HG02610 (cell line): ENCODE results near the gene CFAP161.

ENCODE experiments used
- ATAC-seq: cut with Tn5 transposase; IDR thresholded peaks from one replicate; pipeline ENCODE4 v1.9.1; 2021; ENCODE audit warnings: mild to moderate bottlenecking, moderate library complexity; ENCODE audit not compliant: unreplicated experiment

Gene CFAP161, protein sequence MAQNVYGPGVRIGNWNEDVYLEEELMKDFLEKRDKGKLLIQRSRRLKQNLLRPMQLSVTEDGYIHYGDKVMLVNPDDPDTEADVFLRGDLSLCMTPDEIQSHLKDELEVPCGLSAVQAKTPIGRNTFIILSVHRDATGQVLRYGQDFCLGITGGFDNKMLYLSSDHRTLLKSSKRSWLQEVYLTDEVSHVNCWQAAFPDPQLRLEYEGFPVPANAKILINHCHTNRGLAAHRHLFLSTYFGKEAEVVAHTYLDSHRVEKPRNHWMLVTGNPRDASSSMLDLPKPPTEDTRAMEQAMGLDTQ

DNA sequence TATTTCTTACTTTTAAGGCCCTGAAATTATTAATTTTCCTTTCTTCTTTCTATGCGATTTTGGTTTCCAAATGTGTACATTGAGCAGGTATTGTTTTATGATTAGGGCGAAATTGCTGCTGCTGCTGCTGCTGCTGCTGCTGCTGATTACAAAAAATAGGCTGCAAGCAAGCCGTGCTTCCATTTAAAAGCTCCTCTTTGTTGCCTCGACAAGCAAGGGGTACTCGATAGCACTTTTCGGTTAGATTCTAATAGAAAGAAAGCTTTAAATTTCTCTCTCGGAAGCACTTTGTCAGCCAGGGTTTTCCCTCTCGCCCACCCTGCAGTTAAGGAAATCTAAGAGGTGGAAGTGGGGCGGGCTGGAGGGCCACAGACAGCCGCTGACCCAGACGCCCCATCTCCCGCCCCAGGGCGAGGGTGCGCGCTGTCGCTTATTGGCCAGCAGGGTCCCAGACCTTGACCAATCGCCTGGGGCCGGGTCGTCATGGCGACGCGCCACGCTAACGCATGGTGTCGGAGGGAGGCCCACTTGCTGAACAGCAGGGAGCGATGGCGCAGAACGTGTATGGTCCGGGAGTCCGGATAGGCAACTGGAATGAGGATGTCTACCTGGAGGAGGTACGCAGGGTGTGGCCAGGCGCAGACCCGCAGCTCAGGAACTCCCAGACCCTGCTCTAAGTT is at the start of gene CFAP161:
CFAP161 (plus strand) TSS at position 489 of the 680 bp plus-strand sequence; CDS start at position 549, 60 bp downstream.
- ATAC-seq, result no peak

DNA sequence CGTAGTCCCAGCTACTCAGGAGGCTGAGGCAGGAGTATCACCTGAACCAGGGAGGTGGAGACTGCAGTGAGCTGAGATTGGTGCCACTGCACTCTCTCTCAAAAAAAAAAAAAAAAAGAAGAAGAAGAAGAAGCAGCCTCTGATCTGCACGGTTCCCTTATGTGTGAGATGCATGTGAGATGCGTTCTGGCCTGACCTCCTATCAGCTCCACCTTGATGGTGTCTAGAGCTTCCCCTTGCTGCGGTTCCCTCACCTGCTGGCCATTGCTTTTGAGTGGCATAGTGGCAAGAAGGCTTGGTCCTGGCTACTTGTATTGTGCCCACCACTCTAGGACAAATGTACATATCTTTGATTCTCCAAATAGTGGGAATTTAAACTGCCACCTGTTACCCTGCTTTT is 49.4 kb upstream of the CFAP161 start:
- ATAC-seq, result no peak

DNA sequence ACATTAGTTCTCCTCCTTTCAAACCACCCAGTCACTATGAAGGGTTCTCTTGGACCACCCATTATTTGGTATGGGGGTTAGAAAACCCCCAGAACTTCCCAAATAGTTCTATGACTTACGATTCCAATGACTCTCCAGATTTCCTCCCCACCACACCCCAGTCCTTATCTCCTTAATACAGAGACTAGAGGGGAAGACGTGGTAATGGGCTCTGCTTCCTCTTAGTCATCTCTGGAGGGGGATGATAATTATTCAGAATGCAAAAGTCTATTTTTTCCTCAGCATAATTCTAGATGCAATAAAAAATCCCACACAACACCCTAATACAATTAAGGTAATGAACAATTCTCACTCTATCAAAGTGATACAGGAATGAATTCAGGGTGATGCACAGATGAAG is 48.9 kb upstream of the CFAP161 start:
- ATAC-seq, result no peak

DNA sequence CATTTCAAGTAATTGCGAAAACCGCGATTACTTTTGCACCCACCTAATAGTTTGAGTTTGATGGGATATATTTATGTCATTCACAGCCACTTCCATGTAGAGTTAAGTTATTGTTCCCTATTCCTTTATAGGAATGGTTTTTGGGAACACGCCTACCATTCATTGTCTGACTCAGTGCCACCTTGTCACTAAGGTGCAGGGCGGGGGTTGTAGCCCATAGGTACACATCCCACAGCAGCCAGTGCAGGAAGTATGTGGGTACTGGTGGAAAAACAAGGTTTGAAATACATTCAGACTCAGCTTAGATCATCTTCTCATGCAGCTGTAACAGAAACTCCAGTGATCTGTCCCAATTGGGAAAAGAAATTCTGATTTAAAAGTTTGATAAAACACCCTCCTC is 48.2 kb upstream of the CFAP161 start:
- ATAC-seq, result no peak

DNA sequence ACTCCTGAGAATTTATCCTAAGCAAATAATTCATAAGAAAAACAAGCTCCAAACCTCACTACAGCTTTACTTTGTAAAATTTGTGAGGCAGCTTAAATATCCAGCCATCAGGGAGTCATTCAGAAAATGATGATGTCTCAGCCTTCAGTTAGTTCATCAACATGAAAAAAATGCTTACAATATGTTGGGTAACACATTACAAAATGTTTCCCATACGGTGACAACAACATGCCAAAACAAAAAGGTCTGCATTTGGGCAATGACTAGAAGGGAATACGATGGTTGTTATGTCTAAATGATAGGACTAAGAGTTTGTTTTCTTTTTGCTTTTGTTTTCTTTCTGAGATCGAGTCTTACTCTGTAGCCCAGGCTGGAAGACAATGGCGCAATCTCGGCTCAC is 47.0 kb upstream of the CFAP161 start:
- no peak for ATAC-seq

DNA sequence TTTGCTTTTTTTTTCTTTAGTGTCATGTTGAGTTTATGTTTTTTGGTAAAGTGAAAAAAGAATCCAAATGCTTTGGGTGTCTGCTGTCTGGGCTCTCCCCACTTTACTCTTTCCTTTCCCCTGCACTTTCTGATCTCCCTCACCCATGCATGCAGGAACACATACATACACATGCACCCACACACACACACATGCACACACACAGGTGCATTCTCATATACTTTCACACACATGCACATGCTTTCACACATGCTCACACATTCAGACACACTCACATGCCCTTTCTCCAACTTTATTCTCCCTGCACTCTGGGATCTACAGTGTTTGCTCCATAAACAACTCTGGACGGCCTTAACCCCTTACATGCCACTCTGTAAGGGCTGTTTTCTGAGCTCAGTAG is 46.4 kb upstream of the CFAP161 start:
- ATAC-seq, result no peak

DNA sequence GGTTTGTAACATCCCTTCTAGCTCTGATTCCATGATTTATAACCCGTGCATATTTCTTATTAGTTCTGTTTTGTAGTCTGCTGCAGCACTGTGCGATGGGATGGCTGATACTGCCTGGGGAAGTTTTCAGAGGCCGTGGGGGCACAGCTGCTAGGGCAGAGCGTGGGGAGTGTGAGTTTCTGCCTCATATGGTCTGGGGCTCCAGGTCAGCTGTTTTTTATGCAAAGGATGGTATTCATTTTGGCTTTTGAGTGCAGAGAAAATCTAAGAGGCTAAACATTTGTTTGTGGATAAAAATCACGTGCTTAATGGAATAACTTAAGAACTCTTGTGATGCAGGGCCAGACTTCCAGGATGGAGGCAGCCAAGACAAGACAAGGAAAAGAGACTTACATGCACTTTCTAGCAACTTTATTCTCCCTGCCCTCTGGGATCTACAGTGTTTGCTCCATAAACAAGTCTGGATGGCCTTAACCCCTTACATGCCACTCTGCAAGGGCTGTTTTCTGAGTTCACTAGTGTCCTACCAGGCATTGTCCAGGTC is 45.5 kb upstream of the CFAP161 start:
- ATAC-seq, result no peak

DNA sequence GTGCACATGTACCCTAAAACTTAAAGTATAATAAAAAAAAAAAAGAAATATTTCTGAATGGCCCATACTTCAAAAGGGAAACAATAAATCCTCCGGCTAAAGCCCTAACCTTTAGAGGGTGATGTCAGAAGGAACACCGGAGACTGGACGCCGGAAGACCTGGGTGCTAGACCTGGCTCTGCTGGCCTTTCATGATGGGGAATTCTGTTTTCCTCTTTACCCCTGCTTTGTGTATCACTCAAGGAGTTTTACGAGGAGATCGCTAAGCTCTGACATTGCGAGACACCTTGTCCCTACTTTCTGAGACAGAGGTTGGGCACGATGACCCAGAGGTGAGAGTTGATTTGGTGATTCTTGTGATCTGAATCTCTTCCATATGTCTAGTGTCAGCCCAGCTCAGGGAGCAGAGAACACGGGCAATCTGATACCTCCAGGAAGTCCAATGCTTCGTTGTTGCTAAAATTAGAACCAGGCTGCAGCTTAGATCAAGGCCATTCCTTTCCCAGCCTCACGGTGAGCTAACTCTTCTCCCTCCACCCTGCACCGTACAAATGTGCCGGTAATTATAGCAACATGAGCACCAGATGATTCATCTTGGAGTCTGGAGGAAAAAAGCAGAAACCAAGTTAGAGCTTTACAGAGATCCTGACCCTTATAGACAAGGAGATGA is 42.0 kb upstream of the CFAP161 start:
- no peak for ATAC-seq

DNA sequence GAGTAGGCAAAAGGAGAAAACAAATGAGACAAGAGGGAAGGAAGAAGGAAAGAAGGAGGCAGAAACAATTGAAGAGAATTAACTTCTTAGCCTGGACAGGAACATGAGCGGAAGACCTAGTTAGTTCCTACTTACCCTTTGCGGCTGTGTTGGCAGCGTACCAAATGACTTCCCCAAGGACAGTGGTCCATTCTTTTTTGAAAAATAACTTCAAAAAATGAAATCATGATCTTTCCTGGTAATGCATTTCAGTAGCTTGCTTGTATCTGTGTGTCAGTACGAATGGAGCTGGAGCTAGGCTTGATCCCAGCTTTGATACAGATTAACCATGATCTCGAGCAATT is 41.5 kb upstream of the CFAP161 start:
- no peak for ATAC-seq

DNA sequence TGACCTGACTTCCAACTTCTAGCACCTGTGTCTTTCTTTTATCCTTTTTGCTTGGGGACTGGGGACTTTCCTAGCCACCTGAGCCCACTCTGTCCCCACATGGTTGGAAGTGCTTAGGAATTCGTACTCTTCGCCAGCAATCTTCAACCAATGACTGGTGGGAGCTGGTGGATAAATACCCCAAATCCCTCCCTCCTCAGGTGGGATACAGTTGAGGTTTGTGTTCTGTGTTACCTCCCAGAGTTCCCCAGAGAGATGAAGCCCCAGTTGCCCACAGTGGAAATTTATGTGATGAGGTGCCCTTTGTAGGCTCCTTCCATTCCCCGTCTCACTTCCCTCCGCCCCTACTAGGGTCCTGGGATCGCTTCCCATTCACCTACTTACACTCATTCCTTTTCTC is 40.1 kb upstream of the CFAP161 start:
- ATAC-seq, result no peak

DNA sequence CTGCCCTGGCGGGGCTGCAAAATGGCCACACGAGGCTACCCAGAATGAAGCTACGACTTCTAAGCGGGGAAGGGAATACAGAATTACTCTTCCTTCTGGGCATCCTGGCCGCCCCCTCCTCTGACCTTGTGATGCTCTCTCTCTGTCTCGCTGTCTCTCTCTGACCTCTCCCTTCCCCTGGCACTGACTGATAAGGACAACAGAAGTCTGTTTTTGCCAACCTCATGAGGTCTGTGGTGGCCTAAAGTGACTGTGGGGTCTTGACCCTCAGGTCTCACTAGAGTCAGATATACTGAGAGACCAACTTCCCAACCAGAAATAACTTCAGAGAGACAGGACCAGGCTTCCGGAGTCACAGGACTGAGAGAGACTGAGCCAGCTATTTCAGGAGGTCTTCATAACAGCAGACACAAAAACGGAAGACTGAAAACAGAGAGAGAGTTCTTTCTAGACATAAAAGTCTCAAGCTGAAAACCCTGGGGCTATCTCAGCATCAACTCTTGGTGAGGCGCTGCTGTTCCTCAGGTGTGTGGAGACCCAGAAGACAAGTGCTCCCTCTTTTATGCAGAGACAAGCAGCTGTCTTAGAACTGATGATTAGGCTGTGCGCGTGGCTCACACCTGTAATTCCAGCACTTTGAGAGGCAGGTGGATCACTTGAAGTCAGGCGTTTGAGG is 38.2 kb upstream of the CFAP161 start:
- no peak for ATAC-seq

DNA sequence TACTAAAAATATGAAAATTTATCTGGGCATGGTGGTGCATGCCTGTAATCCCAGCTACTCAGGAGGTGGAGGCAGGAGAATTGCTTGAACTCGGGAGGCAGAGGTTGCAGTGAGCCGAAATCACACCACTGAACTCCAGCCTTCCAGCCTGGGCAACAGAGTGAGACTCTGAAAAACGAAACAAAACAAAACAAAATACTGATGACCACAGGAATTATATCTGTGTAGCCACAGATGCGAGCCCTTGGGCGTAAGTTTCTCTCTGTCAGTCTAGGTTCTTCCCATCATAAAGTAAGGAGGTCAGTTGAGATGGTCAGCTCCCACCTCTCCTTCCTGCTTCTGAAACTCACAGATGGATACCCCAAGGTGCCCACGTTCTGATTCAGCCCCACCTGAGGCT is 37.7 kb upstream of the CFAP161 start:
- no peak for ATAC-seq

DNA sequence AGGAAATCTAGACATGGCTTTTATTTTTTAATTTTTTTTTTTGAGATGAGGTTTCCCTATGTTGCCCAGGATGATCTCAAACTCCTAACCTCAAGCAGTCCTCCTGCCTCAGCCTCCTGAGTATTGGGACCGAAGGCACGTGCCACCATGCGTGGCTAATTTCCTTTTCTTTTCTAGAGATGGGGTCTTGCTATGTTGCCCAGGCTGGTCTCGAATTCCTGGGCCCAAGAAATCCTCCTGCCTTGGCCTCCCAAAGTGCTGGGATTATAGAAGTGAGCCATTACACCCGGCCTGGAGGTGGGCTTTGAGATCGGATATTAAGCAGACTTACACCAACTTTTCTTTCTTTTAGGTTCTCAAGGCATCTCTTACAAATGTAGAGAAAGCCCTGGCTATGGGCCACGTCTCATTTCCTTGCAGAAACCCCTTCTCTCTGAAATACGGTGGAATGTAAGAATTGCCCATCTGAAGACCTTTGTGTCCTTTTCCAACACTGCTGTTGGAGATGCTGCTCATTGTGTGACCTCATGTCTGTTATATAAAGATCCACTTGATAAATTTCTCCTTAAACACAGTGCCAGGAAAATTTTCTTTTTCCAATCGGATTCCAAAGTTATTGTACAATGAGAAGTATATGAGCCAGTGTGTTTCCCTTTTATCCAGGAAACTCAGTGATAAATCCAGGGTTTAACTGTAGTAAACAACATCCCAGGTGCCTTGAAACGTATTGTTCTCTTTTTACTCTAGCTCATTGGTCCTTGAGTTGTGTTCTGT is 36.8 kb upstream of the CFAP161 start:
- no peak for ATAC-seq

DNA sequence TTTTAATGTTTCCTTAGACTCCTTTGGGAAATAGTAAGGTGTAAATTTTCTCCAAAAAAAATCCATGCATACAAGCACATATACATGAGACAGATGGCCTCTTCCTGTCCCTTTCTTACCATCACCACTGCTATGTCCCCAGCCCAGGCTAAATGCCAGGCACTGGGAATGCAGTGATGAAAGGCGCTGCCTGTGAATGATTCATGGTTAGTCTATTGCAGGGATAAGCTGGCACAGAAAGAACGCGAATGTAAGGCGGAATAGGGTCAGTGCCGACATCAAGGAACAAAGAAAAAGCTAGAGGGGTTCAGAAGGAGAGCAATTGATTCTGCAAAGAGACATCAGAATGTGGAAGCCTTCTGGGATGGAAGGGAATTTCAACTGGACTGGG is 36.2 kb upstream of the CFAP161 start:
- no peak for ATAC-seq

DNA sequence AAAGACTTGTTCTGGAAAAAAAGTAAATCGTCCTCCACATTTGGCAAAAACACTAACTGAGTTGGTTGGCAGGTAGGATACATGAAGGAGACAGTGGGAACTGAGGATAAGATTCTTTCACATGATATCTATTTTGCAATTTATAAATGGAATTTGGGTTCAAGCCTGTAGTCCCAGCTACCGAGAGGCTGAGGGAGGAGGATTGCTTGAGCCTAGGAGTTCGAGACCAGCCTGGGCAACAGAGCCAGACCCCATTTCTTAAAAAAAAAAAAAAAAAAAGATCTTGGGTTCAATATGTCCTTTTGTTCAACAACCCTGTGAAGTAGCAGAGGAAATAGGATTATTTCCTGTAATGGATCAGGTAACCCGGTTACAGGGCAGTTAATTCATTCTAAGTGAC is 35.7 kb upstream of the CFAP161 start:
- ATAC-seq, result no peak

DNA sequence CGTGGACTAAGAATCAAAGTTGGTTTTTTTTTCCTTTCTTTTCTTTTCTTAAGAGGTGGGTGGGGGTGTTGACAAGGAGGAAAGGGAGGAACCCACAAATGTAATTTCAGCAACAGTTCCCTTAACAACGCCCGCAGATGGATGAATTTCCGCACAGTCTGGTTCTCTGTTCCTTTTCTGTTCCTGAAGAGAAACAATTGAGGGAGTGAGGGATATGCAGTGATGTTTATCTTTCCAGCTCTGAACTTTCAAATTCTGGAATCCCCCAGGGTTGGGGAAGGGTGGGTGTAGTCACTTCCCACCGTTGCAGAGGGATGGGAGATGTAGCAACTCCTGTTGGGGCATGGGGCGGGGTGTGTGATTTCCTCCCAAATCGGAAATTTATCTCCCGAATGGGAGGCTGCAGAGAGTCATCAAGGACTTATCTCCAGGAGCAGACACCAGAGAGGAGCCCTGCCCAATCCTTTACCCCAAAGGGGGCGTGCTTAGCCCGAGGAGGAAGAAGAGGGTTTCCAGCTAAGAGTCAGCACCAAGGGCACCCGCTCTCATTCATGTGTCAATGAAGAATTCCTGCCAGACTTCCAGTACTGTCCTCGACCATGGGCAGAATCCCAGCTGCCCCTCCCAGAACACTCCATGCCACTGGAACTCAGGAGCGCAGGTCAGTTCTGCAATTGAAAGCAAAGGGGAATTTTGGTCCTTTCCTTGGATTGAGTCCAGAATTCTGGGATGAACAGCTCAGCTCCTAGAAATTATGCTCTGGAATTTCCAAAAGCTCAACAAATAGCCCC is 35.0 kb upstream of the CFAP161 start:
- ATAC-seq, result no peak

DNA sequence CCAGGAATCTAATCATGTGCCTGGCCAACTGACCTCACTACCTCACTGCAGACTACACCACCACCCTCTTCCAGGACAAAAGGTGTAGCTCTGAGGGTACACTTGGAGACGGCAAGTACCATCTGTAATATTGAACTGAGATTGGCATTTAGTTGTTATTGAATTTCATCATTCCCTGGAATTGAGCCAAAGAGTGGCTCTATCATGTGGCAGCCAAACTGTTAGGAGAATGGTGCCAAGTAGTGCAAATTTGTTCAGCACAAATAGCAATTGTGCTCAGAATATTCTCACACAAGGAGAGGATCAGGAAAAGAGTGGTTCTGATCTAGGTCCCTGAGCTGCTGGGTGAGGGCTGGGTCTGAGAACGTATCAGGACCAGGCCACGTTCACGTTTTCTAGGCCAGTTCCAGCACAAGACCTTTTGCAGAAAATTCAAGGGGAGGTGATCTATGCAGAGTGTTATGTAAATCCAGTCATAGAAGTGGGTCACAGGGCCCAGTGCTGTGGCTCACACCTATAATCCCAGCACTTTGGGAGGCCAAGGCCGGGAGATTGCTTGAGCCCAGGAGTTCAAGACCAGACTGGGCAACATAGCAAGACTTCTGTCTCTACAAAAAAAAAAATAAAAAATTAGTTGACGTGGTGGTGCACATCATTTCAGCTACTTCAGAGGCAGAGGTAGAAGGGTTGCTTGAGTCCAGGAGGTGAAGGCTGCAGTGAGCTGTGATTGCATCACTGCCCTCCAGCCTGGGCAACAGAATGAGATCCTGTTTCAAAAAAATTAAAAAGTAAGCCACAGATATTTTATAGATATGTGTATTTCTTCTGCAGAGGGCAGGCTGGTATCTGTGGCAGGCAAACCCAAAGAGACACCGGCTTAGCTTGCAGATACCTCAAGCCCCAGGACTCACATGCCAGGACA is 31.9 kb upstream of the CFAP161 start:
- no peak for ATAC-seq

DNA sequence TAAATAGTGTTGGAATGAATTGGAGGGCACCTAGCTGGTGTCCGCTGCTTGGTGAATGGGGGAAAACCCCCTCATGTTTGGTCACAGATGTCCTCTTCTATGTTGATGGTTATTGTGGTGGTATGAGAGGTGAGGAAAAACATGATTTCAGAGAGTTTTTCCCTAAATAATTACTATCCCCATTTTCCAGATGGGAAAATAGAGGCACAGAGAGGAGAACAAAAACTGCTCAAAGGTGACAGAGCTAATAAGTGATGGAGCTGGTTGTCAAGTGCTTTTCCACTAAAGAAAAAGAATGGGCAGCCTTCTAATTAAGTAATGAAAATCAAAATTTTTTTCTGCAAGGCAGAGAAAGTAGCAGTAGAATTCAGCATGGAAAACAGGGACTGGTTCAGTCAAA is 30.2 kb upstream of the CFAP161 start:
- ATAC-seq, result no peak

DNA sequence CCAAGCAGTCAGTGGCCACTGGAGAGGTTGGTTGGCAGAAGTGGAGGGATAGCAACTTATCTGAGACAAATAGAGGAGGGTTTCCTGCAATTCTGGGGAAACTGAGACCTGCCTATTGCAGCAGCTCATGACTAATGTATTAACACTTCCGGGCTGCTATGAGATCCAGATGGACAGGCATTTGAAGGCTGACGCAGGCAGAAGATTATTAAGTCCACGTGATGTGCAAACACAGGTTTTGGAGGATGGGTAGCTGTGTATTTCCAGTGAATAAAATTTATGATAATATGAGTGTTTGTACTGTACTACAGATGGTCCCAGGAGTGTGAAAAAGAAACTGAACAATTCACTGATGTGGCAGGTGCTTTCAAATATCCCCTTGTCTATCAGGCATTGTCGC is 28.5 kb upstream of the CFAP161 start:
- ATAC-seq, result no peak
